Aorta (tissue), 5 donors: ENCODE data around the gene SPEF1. TPM values are rescaled to one million over a fixed set of nuclear protein-coding genes. Genes with fewer than 3 reads are reported as not detected.

Experiments
- ATAC-seq: fragments of 200-7000 bp; cut with Tn5 transposase; one replicate; pipeline ENCODE4 v1.9.1; 2022; ENCODE audit warnings: moderate library complexity; ENCODE audit not compliant: low FRiP score
- DNase-seq, 2 donors: peaks; one replicate each; pipeline ENCODE4 v3.0.0-alpha.2; 2020
- H3K27ac ChIP-seq, 2 donors: one replicate each; pipeline ENCODE4 v1.5.1; 2013; ENCODE audit warnings: low read length in 2 of 2, mild to moderate bottlenecking in 2 of 2, moderate library complexity in 2 of 2, control low read depth in 1 of 2, inconsistent platforms in 1 of 2, low read depth in 1 of 2
- H3K27me3 ChIP-seq, 2 donors: one replicate each; pipeline ENCODE4 v1.6.1; 2013; ENCODE audit warnings: control low read depth in 1 of 2, low read length in 1 of 2, mild to moderate bottlenecking in 1 of 2, moderate library complexity in 1 of 2; ENCODE audit not compliant: insufficient read depth in 2 of 2, control insufficient read depth in 1 of 2
- H3K36me3 ChIP-seq, 2 donors: one replicate each; pipeline ENCODE4 v1.6.1; 2013; ENCODE audit warnings: control low read depth in 1 of 2, low read length in 1 of 2, mild to moderate bottlenecking in 1 of 2; ENCODE audit not compliant: insufficient read depth in 2 of 2, control insufficient read depth in 1 of 2
- H3K4me1 ChIP-seq, 2 donors: one replicate each; pipeline ENCODE4 v1.6.1; 2013; ENCODE audit warnings: low read length in 2 of 2, control low read depth in 1 of 2, mild to moderate bottlenecking in 1 of 2, moderate library complexity in 1 of 2; ENCODE audit not compliant: insufficient read depth in 2 of 2, control insufficient read depth in 1 of 2
- H3K4me3 ChIP-seq, 2 donors: one replicate each; pipeline ENCODE4 v1.5.1; 2013; ENCODE audit warnings: low read length in 2 of 2, control low read depth in 1 of 2, mild to moderate bottlenecking in 1 of 2
- H3K9me3 ChIP-seq: one replicate; pipeline ENCODE4 v1.6.1; 2013; ENCODE audit warnings: mild to moderate bottlenecking, low read length; ENCODE audit not compliant: control insufficient read depth
- WGBS, 2 donors: extraction: QIAGEN DNeasy Blood & Tissue Kit; methylation state at CpG; one replicate each; pipeline ENCODE4 v1.1.7; 2013; 5-methylcytosine and 5-hydroxymethylcytosine counted together
- intact Hi-C, 2 donors: fragments of 100-400 bp; cut with DNase I; formaldehyde crosslinking; loops; one replicate each; pipeline versions ENCODE4 v1.14.2 to v1.15.0; 2022
- polyA plus RNA-seq, 2 donors: library from polyadenylated mRNA; stranded (reverse); fragments of 200-250 nt; gene quantifications; one replicate each; pipeline ENCODE4 v1.2.3, GENCODE V29; 2013
- total RNA-seq, 2 donors: library from RNA; stranded (reverse); fragmentation: NEBNext Ultra II Directional; extraction: Animal tissue kit (Norgen Biotek cat#: 25700); gene quantifications; one replicate each; pipeline ENCODE4 v1.2.1, GENCODE V29; 2021
- donor health status: healthy with polysubstance abuse.
- donor health status: Bipolar disorder and iron deficiency.
- donor health status: DM: no; HTN: no; CAD: no.
- donor health status: DM: no; HTN: no; CAD: no.
- donor health status: DM: yes; HTN: yes; CAD: no.

SPEF1 gene
- total and polyA plus RNA-seq, 4 donors: 0.90 TPM; not detected in 3

DNA sequence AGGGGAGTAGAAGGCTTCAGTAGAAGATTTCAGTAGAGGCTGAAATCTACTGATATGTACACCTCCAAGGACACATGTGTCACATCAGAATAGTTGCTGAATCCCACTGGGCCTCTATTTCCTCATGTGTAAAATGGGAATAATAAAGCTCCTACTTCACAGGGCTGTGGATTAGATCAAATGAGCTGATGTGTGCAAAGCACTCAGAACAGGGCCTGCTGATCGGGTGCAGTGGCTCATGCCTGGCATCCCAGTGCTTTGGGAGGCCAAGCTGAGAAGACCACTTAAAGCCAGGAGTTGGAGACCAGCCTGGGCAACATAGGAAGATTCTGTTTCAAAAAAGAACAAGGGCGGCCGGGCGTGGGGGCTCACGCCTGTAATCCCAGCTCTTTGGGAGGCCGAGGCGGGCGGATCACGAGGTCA lies 31.0 kb upstream of the SPEF1 start:
- Histone ChIP-seq H3K27ac (peak overlapping the region in 1 of 2 donors; percentile 80), H3K27me3 (no peaks in the 10 kb centered on the region), H3K4me3 (no peak overlapping the region), H3K36me3 (no peaks in the 10 kb centered on the region), H3K4me1 (no peaks in the 10 kb centered on the region), H3K9me3 (no peaks in the 10 kb centered on the region)
- no peak for ATAC-seq
- DNase-seq: peak; percentile 42 to 54
- intact Hi-C loops: no loop called here
- WGBS, 2 donors: 95 to 96% methylated on average over 7 to 9 of the region's 9 CpGs

DNA sequence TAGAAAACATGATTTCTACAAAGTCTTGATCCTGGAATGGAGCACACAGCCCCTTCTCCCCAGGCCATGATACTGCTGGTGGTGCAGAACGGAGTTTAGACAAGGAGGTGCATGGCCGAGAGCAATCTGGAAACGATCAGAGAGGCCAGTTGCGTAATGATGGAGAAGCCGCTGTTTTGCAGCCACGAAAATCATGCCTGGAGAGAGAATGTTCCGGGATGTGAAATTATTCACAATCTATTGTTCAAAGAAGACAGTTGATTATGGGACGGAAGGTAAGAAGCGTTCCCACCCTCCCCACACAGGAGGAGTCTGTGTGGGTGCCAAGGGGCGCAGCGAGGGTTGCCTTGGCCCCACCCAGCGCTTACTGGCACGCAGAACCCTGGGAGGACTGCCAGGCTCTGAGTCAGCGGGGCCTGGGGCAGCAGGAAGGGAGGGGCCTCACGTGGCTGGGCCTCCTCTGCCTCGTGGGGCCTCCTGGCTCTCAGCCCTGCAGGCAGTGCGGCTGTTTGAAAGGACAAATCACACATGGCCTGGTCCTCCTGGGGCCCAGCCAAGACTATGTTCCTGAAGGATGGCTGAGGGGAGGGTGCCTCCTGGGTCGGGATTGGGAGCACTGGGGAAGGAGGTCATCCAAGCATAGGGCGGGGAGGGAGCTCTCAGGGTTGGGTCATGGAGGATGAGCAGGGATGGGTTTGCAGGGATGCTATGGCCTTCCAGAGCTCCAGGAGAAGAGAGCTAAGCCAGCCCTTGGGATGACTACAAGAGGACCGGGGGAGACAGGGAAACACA lies 30.4 kb upstream of the SPEF1 start:
- Histone ChIP-seq H3K4me1 (no peaks in the 10 kb centered on the region), H3K27ac (peak overlapping the region; percentile 68 to 80), H3K4me3 (peak overlapping the region; percentile 22 to 37), H3K36me3 (no peaks in the 10 kb centered on the region), H3K9me3 (no peaks in the 10 kb centered on the region), H3K27me3 (no peaks in the 10 kb centered on the region)
- intact Hi-C loops: no loop called here
- DNase-seq (peak; percentile 99), ATAC-seq (peak; percentile 95)
- WGBS, 2 donors: 2% methylated on average over 20 of the region's 20 CpGs

DNA sequence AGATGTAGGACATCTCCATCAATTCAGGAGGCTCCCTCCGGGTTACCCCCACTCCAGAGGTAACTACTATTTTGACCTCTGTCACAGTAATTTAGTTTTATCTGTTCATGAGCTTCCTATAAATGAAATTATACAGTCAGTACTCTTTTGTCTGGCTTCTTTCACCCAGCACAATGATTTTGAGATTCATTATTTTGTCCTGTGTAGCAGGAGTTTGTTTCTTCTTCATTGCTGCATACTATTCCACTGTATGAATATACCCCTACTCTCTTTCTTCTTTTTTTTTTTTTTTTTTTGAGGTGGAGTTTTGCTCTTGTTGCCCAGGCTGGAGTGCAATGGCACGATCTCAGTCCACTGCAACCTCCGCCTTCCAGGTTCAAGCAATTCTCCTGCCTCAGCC lies 27.3 kb upstream of the SPEF1 start:
- Histone ChIP-seq H3K4me3 (no peak overlapping the region), H3K27me3 (no peaks in the 10 kb centered on the region), H3K4me1 (no peaks in the 10 kb centered on the region), H3K27ac (peak overlapping the region; percentile 10 to 49), H3K9me3 (no peaks in the 10 kb centered on the region), H3K36me3 (peaks cover 0 to 2% of the 10 kb centered on the region in 2 donors)
- DNase-seq (no peak), ATAC-seq (no peak)
- intact Hi-C loops: no loop called here
- 91 to 94% methylated on average over 3 of the region's 3 CpGs for WGBS, 2 donors

DNA sequence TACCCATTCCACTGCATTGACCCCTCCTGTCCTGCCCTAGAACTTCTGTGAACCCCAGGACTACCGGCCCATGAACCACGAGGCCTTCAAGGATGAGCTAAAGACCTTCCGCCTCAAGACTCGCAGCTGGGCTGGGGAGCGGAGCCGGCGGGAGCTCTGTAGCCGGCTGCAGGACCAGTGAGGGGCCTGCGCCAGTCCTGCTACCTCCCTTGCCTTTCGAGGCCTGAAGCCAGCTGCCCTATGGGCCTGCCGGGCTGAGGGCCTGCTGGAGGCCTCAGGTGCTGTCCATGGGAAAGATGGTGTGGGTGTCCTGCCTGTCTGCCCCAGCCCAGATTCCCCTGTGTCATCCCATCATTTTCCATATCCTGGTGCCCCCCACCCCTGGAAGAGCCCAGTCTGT lies 23.5 kb upstream of the SPEF1 start:
- Histone ChIP-seq H3K36me3 (peaks cover 0 to 4% of the 10 kb centered on the region in 2 donors), H3K4me1 (no peaks in the 10 kb centered on the region), H3K4me3 (no peak overlapping the region), H3K27me3 (no peaks in the 10 kb centered on the region), H3K27ac (no peak overlapping the region), H3K9me3 (no peaks in the 10 kb centered on the region)
- ATAC-seq (no peak), DNase-seq (no peak)
- intact Hi-C loops: no loop called here
- WGBS, 2 donors: 91 to 93% methylated on average over 11 of the region's 11 CpGs

DNA sequence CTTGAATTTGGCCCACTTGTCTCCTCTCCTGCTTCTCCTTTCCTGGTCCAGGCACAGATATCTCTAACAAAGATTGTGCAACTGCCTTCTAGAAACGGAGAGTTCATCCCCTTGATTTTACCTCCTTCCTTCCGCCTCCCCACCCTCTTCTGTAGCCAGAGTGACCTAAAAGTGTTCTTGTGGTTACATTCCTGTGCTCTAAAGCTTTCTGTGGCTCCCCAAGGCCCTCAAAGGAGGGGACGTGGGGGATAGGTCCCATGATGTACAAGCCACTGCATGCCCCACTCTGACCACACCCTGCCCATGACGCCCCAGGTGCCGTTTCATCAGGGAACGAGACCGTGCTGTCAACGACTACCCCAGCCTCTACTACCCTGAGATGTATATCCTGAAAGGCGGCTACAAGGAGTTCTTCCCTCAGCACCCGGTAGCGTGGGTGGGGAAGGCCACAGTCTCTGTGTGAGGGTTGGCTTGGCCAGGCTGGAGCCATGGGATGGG lies 23.1 kb upstream of the SPEF1 start:
- intact Hi-C loops: no loop called here
- H3K27me3 ChIP-seq: no peaks in the 10 kb centered on the region
- WGBS, 2 donors: 82 to 84% methylated on average over 11 of the region's 11 CpGs
- ATAC-seq (no peak), DNase-seq (peak in 1 of 2 donors; percentile 41)
- no peak overlapping the region for H3K4me3 ChIP-seq
- no peaks in the 10 kb centered on the region for H3K9me3 ChIP-seq
- H3K27ac ChIP-seq: no peak overlapping the region
- no peaks in the 10 kb centered on the region for H3K4me1 ChIP-seq
- peaks cover 0 to 4% of the 10 kb centered on the region in 2 donors for H3K36me3 ChIP-seq

DNA sequence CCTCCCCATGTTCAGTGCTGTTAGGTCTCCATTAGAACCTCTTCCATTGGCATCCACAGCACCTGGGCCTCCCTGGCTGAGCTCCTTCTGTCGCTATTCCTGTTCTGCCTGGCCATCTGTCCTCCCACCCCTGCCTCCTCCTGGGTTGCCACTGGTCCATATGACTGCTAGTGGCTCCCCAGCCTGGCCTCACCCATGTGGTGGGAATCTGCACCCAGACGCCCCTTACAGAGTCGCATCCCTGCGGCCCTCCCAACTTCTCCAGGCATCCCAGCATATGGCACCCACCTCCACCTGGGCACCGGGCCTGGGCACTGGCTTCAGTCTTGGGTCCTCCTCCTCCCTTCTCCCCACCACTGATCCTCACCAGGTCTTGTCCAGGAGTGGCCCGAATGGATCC lies 22.6 kb upstream of the SPEF1 start:
- intact Hi-C loops: no loop called here
- WGBS, 2 donors: 80 to 91% methylated on average over 6 of the region's 6 CpGs
- Histone ChIP-seq H3K27ac (no peak overlapping the region), H3K9me3 (no peaks in the 10 kb centered on the region), H3K36me3 (peaks cover 0 to 4% of the 10 kb centered on the region in 2 donors), H3K4me3 (no peak overlapping the region), H3K27me3 (no peaks in the 10 kb centered on the region), H3K4me1 (no peaks in the 10 kb centered on the region)
- DNase-seq (no peak), ATAC-seq (no peak)

DNA sequence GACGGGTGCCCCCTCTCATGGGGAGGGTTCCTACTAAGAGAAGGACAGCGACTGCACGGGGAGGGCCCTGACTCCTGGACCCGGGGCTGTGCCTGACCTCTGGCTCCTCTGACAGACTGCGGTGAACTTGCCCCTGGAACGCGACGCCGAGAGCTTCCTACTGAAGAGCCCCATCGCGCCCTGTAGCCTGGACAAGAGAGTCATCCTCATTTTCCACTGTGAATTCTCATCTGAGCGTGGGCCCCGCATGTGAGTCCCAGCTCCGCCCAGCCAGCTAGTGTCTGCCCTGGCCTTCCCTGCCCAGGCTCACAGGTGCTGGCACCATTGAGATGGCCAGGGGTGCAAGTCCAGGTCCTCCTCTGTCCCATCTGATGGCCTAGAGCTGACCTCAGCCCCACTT lies 22.0 kb upstream of the SPEF1 start:
- Histone ChIP-seq H3K9me3 (no peaks in the 10 kb centered on the region), H3K27me3 (no peaks in the 10 kb centered on the region), H3K36me3 (peaks cover 0 to 4% of the 10 kb centered on the region in 2 donors), H3K4me1 (no peaks in the 10 kb centered on the region), H3K4me3 (no peak overlapping the region), H3K27ac (no peak overlapping the region)
- intact Hi-C loops: no loop called here
- DNase-seq (peak in 1 of 2 donors; percentile 40), ATAC-seq (no peak)
- WGBS, 2 donors: 90 to 95% methylated on average over 14 of the region's 14 CpGs

DNA sequence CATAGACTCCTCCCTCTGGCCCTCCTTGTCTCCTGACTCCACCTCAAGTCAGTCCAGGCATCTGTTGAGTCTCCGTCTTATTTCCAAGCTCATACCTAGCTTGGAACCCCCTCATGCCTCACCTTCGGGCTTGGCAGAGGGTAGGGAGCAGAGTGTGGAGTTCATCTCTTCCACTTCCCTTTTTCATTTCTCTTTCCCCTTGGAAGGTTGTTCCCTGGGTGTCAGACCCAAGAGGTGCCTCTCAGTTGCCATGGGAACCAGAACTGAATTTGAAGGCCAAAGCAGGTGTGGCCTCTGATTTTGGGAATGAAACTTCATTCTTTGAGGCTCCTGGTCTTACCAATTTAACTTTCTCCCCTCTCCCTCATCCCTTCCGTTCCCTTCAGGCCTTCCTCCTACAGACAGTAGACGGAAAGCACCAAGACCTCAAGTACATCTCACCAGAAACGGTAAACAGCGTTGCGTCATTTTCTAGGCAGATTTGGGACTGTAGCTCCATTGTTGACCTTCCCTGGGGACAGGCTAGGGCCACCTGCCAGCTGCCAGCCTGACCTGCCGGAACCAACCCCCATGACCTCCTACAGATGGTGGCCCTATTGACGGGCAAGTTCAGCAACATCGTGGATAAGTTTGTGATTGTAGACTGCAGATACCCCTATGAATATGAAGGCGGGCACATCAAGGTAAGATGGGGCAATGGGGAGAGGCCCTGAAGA lies 21.4 kb upstream of the SPEF1 start:
- H3K27me3 ChIP-seq: no peaks in the 10 kb centered on the region
- WGBS, 2 donors: 89 to 90% methylated on average over 11 of the region's 11 CpGs
- no peak overlapping the region for H3K4me3 ChIP-seq
- H3K36me3 ChIP-seq: peaks cover 0 to 4% of the 10 kb centered on the region in 2 donors
- H3K27ac ChIP-seq: no peak overlapping the region
- H3K4me1 ChIP-seq: no peaks in the 10 kb centered on the region
- intact Hi-C loops: no loop called here
- no peaks in the 10 kb centered on the region for H3K9me3 ChIP-seq
- DNase-seq (no peak), ATAC-seq (no peak)
